ENCODE measurements around the gene MPZL1.
A peak's percentile ranks its signal among the peaks of the same experiment; 100 is the strongest.

Gene MPZL1

GRCh38 chr1:167720965-167721616, 691 bp upstream of the MPZL1 start:
- no peak for DNase-seq (ENCODE audit: low spot score)
- peak; percentile 7 for TF ChIP-seq CTCF (IDR thresholded peaks at IDR 0.05; ENCODE audit: extremely low read depth, missing control alignments)

- no peak for TF ChIP-seq CTCF (IDR thresholded peaks at IDR 0.05; ENCODE audit: extremely low read depth, missing control alignments)
- DNase-seq (ENCODE audit: low spot score) = no peak
Measured at GRCh38 chr1:167722152-167722869, 529 bp downstream of the MPZL1 start.

- no peak for DNase-seq (ENCODE audit: low spot score)
- no peak for TF ChIP-seq CTCF (IDR thresholded peaks at IDR 0.05; ENCODE audit: extremely low read depth, missing control alignments)
Measured at GRCh38 chr1:167722870-167723251, 1.1 kb downstream of the MPZL1 start.

DNA sequence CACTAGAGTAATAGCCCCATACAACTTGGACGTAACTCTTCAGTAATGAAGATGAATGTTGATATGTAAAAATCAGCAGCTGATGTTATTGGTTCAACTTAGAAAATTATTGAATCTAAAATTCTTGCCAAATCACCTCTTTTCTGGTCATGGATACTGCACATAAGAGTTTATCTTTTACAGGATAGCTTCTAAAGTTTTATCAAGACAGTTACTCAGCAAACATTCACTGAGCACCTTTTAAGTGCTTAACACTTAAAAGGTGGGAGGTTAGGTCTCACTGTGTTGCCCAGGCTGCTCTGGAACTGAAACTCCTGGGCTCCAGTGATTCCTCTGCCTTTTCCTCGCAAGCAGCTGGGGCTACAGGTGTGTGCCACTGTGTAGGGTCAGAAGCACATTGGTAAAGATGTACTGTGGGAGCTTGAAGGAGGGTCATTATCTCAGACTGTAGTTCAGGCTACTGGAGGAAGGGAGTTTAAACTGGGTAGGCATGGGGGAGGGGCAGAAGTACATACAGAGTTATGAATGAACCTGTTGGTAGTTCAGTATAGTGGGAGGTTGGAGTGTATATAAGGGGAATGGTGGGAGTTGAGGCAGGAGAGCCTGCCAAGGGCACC, 2.0 kb downstream of the MPZL1 start:
- TF ChIP-seq CTCF (IDR thresholded peaks at IDR 0.05; ENCODE audit: extremely low read depth, missing control alignments) = no peak
- DNase-seq (ENCODE audit: low spot score) = no peak

DNA sequence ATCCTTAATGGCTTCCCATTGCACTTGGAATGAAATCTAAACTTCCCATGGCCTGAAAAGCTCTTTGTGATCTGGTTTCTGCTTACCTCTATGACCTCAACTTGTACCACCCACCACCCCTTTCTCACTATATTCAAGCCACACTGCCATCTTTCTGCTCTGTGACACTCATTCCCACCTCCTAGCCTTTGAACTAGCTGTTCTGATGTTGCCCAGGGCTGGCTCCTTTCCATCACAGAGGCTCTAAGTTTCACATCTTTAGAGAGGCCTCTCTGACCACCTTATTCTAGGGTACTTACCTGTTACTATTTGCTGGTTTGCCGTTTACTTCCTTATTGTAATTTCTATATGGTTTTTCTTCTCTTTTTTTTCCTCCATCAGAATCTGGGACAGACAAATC, 4.2 kb downstream of the MPZL1 start:
- no peak for DNase-seq (ENCODE audit: low spot score)
- TF ChIP-seq CTCF (IDR thresholded peaks at IDR 0.05; ENCODE audit: extremely low read depth, missing control alignments) = no peak

- no peak for DNase-seq (ENCODE audit: low spot score)
- no peak for TF ChIP-seq CTCF (IDR thresholded peaks at IDR 0.05; ENCODE audit: extremely low read depth, missing control alignments)
Measured at GRCh38 chr1:167728818-167729410, 7.1 kb downstream of the MPZL1 start.

GRCh38 chr1:167734227-167734626, 12.4 kb downstream of the MPZL1 start:
- DNase-seq (ENCODE audit: low spot score) = no peak
- TF ChIP-seq CTCF (IDR thresholded peaks at IDR 0.05; ENCODE audit: extremely low read depth, missing control alignments) = no peak
